WTC11 (cell line): ENCODE results near the gene MOB2.

ENCODE experiments used
- CREB1 ChIP-seq: sonication (generic); formaldehyde crosslinking; IDR thresholded peaks from 2 replicates; pipeline ENCODE4 v1.8.0; 2023; ENCODE audit warnings: mild to moderate bottlenecking, missing genetic modification reagents
- CTCF ChIP-seq: fragments of 200-600 bp; IDR thresholded peaks from 2 replicates; pipeline ENCODE4 v1.8.0; 2022; ENCODE audit warnings: antibody characterized with exemption
- GABPB1 ChIP-seq: sonication (generic); formaldehyde crosslinking; IDR thresholded peaks from 2 replicates; pipeline ENCODE4 v1.8.1; 2023; ENCODE audit warnings: mild to moderate bottlenecking, missing genetic modification reagents
- TF ChIP-seq, protein P1 (sequence below): sonication (generic); formaldehyde crosslinking; IDR thresholded peaks from 2 replicates; pipeline ENCODE4 v1.8.1; 2023; ENCODE audit warnings: mild to moderate bottlenecking, missing genetic modification reagents, moderate library complexity

- TF ChIP-seq, protein P1, sequence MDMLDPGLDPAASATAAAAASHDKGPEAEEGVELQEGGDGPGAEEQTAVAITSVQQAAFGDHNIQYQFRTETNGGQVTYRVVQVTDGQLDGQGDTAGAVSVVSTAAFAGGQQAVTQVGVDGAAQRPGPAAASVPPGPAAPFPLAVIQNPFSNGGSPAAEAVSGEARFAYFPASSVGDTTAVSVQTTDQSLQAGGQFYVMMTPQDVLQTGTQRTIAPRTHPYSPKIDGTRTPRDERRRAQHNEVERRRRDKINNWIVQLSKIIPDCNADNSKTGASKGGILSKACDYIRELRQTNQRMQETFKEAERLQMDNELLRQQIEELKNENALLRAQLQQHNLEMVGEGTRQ (CRISPR knock-in tag) = no peak
- no peak for TF ChIP-seq CREB1
- no peak for TF ChIP-seq CTCF
- TF ChIP-seq GABPB1 (CRISPR knock-in tag) = no peak
Observed at GRCh38 chr11:1444823-1445422, 41.7 kb downstream of the MOB2 start.
